ENCODE data around the gene DUSP22. TPM values are rescaled to one million over a fixed set of nuclear protein-coding genes. Genes with fewer than 3 reads are reported as not detected.

DUSP22 gene
- total and polyA plus RNA-seq, 2 of the 8 experiments (the other 6 are each of a cell fraction or from before 2014, with no cell fraction given): 15.5 to 32.4 TPM

GRCh38 chr6:328136-328670, 35.9 kb downstream of the DUSP22 start:
- H3K9ac ChIP-seq (replicated peaks in 1 of 4; ENCODE audit: extremely low read depth in 1 of 4, low read depth in 3 of 4, low read length in 3 of 4): no peak overlapping the region
- no peak overlapping the region for H3K56ac ChIP-seq (replicated peaks; ENCODE audit: insufficient read length, low read depth, low read length)
- H3K4me1 ChIP-seq (replicated peaks in 1 of 4; ENCODE audit: control insufficient read depth in 3 of 4, insufficient read depth in 4 of 4, low read length in 3 of 4): peaks cover 0 to 5% (median 3%) of the 10 kb centered on the region in 4 experiments; a peak in 3 of 7 replicates
- H3K27me3 ChIP-seq (replicated peaks in 1 of 4; ENCODE audit: control insufficient read depth in 3 of 4, extremely low read depth in 1 of 4, insufficient read depth in 3 of 4, low read length in 3 of 4): no peaks in the 10 kb centered on the region
- no peak overlapping the region for H3K23ac ChIP-seq (ENCODE audit: insufficient read length)
- no peak overlapping the region for H2BK20ac ChIP-seq (ENCODE audit: low read length)
- H4K20me1 ChIP-seq (replicated peaks in 1 of 2; ENCODE audit: control insufficient read depth in 1 of 2, insufficient read depth in 2 of 2, low read length in 2 of 2): peaks cover 0 to 2% of the 10 kb centered on the region in 2 experiments
- 81% methylated on average over 8 of the region's 8 CpGs; no CpG with 5 or more reads in 1 of the 2 experiments for WGBS, 2 experiments (ENCODE audit: extremely low coverage in 1 of 2, insufficient coverage in 1 of 2, insufficient read length in 1 of 2, insufficient replicate concordance in 2 of 2, low coverage in 1 of 2, low lambda C conversion rate in 2 of 2, missing lambda C conversion rate in 1 of 2)
- H3K4me3 ChIP-seq (ENCODE audit: extremely low read depth in 1 of 4, insufficient read depth in 2 of 4, low read depth in 3 of 4, low read length in 4 of 4): no peak overlapping the region
- no peak overlapping the region for H4K8ac ChIP-seq (ENCODE audit: extremely low read depth, insufficient read depth, low read length)
- H2BK15ac ChIP-seq (ENCODE audit: low read length): no peak overlapping the region
- H3K27ac ChIP-seq (ENCODE audit: low read depth, low read length): no peak overlapping the region
- H2BK12ac ChIP-seq (ENCODE audit: low read depth, low read length): no peak overlapping the region
- no peak overlapping the region for H3K14ac ChIP-seq (ENCODE audit: insufficient read length)
- H3K4ac ChIP-seq (replicated peaks; ENCODE audit: insufficient read length, low read depth, low read length): no peak overlapping the region
- DNase-seq (ENCODE audit: low read depth in 1 of 2, low spot score in 2 of 2): no peak
- no peak for FAIRE-seq
- H3K79me1 ChIP-seq (ENCODE audit: low read depth, low read length): no peaks in the 10 kb centered on the region
- no peak overlapping the region for H2AFZ ChIP-seq (ENCODE audit: low read length)
- no peak overlapping the region for H2AK5ac ChIP-seq (ENCODE audit: low read depth, low read length)
- H3K36me3 ChIP-seq (ENCODE audit: control insufficient read depth in 2 of 4, insufficient read depth in 4 of 4, low read length in 3 of 4): no peaks in the 10 kb centered on the region
- no peaks in the 10 kb centered on the region for H3K23me2 ChIP-seq (ENCODE audit: low read depth, low read length)
- CTCF ChIA-PET (ENCODE audit: partially characterized antibody): interaction anchor here (1.0 to 1.4 kb wide), 4 partner anchors 15 to 110 kb away, joined by 3 to 4 read pairs (median 4); no protein-coding TSS in a partner anchor
- no peak overlapping the region for H3K18ac ChIP-seq (ENCODE audit: extremely low read depth, low read length)
- peaks cover 31 to 88% of the 10 kb centered on the region in 2 experiments for H3K9me3 ChIP-seq (ENCODE audit: insufficient read depth in 2 of 2, low read depth in 1 of 2, low read length in 1 of 2)
- no peak overlapping the region for H4K91ac ChIP-seq (replicated peaks; ENCODE audit: insufficient read length, low read length)
- H2BK120ac ChIP-seq (replicated peaks; ENCODE audit: low read depth, low read length): no peak overlapping the region
- no peak overlapping the region for H2BK5ac ChIP-seq (ENCODE audit: low read depth, low read length)
- no peak overlapping the region for H4K5ac ChIP-seq (ENCODE audit: insufficient read length, low read depth, low read length)
- TF ChIP-seq EGR1 (IDR thresholded peaks at IDR 0.05; ENCODE audit: borderline replicate concordance, low read depth, low read length): no peak
- no peak for TF ChIP-seq SP1 (IDR thresholded peaks at IDR 0.05; ENCODE audit: low read depth, low read length)
- TF ChIP-seq EZH2 (IDR thresholded peaks at IDR 0.05; ENCODE audit: low read depth, low read length, severe bottlenecking): no peak
- TF ChIP-seq ZNF274 (IDR thresholded peaks at IDR 0.05; ENCODE audit: borderline replicate concordance, extremely low read depth, low read length): no peak
- no peak for TF ChIP-seq KDM5A (IDR thresholded peaks at IDR 0.05; ENCODE audit: low read length)
- no peak for TF ChIP-seq SP2 (IDR thresholded peaks at IDR 0.05; ENCODE audit: low read length)
- no peak for TF ChIP-seq JUN (IDR thresholded peaks at IDR 0.05; ENCODE audit: low read depth, low read length)
- TF ChIP-seq CHD2 (IDR thresholded peaks at IDR 0.05; ENCODE audit: low read length): no peak
- TF ChIP-seq ATF2 (IDR thresholded peaks at IDR 0.05; ENCODE audit: low read length): no peak
- no peak overlapping the region for H3K4me2 ChIP-seq (ENCODE audit: insufficient read depth in 1 of 2, low read depth in 2 of 2, low read length in 2 of 2)
- no peaks in the 10 kb centered on the region for H3K79me2 ChIP-seq (ENCODE audit: control insufficient read depth in 1 of 2, insufficient read depth in 2 of 2, low read length in 2 of 2)
- POLR2A ChIA-PET (ENCODE audit: partially characterized antibody): no interaction called here
